Lower leg skin (tissue), 4 donors: ENCODE measurements around the gene ARHGAP15. TPM values are rescaled to one million over a fixed set of nuclear protein-coding genes. Genes with fewer than 3 reads are reported as not detected.

Source experiments
- DNase-seq, 2 donors: peaks; one replicate each; pipeline ENCODE4 v3.0.0-alpha.2; 2019; ENCODE audit warnings: low spot score in 2 of 2
- H3K4me3 ChIP-seq: fragments of 200-600 bp; sonication (generic); 2 replicates; pipeline ENCODE4 v1.5.1; 2017; ENCODE audit warnings: mild to moderate bottlenecking, low read depth; ENCODE audit not compliant: poor library complexity, severe bottlenecking
- CTCF ChIP-seq, 3 donors: fragments of 450-650 bp; IDR thresholded peaks; one replicate each; pipeline ENCODE4 v1.5.1; 2016; ENCODE audit warnings: antibody characterized with exemption in 3 of 3, mild to moderate bottlenecking in 3 of 3, moderate library complexity in 2 of 3
- POLR2A ChIP-seq, 2 donors: fragments of 450-650 bp; IDR thresholded peaks; one replicate each; pipeline ENCODE4 v1.6.1; 2016 to 2017; ENCODE audit warnings: antibody characterized with exemption in 2 of 2, mild to moderate bottlenecking in 1 of 2, moderate library complexity in 1 of 2
- WGBS, 2 donors: methylation state at CpG; one replicate each; pipeline ENCODE4 v1.1.5; 2018; 5-methylcytosine and 5-hydroxymethylcytosine counted together
- intact Hi-C: fragments of 100-400 bp; cut with DNase I; formaldehyde crosslinking; loops from one replicate; pipeline ENCODE4 v1.15.0; 2023; ENCODE audit warnings: low total_unique reads
- total RNA-seq, 4 donors: library from RNA; depleted of rRNA; stranded (reverse); fragments of >200 nt; gene quantifications; one replicate each; pipeline ENCODE4 v1.1.0, GENCODE V29; 2016

ARHGAP15 gene
- total RNA-seq, 4 donors from 2014 or later: 1.1 to 4.6 (median 2.4) TPM

- TF ChIP-seq POLR2A (IDR thresholded peaks at IDR 0.05): no peak
- no peak for TF ChIP-seq CTCF (IDR thresholded peaks at IDR 0.05)
- no peak for DNase-seq
- WGBS, 2 donors: 89% methylated on average over 2 of the region's 2 CpGs
- intact Hi-C loops: no loop called here
- H3K4me3 ChIP-seq: no peak overlapping the region
Measured at GRCh38 chr2:143688815-143689214, 559.6 kb downstream of the ARHGAP15 start.

GRCh38 chr2:143689541-143689940 is 560.3 kb downstream of the ARHGAP15 start:
- no peak for DNase-seq
- no peak for TF ChIP-seq POLR2A (IDR thresholded peaks at IDR 0.05)
- TF ChIP-seq CTCF (IDR thresholded peaks at IDR 0.05): no peak
- 76 to 81% methylated on average over 1 of the region's 1 CpG for WGBS, 2 donors
- H3K4me3 ChIP-seq: no peak overlapping the region
- intact Hi-C loops: no loop called here

- WGBS, 2 donors: 55 to 67% methylated on average over 2 of the region's 2 CpGs
- no peak overlapping the region for H3K4me3 ChIP-seq
- DNase-seq: no peak
- intact Hi-C loops: no loop called here
- TF ChIP-seq CTCF (IDR thresholded peaks at IDR 0.05): no peak
Measured at GRCh38 chr2:143690235-143690634, 561.0 kb downstream of the ARHGAP15 start.

GRCh38 chr2:143691121-143691520 is 561.9 kb downstream of the ARHGAP15 start:
- no peak overlapping the region for H3K4me3 ChIP-seq
- intact Hi-C loops: no loop called here
- TF ChIP-seq CTCF (IDR thresholded peaks at IDR 0.05) (no peak), POLR2A (IDR thresholded peaks at IDR 0.05) (no peak)
- WGBS, 2 donors: 92 to 100% methylated on average over 4 of the region's 4 CpGs
- DNase-seq: no peak

GRCh38 chr2:143692162-143692561 is 562.9 kb downstream of the ARHGAP15 start:
- 90 to 91% methylated on average over 5 of the region's 5 CpGs for WGBS, 2 donors
- intact Hi-C loops: no loop called here

More at GRCh38 chr2:143692162-143692561, 562.9 kb downstream of the ARHGAP15 start:
- H3K4me3 ChIP-seq: no peak overlapping the region
- DNase-seq: no peak
- TF ChIP-seq CTCF (IDR thresholded peaks at IDR 0.05) (no peak), POLR2A (IDR thresholded peaks at IDR 0.05) (no peak)
